ENCODE data around the gene MSL2.
"Not testable (repeated sequence)": the region's sequence is repeated elsewhere in the genome, so short reads cannot be mapped to it uniquely, and the experiment has no call there.

The MSL2 gene

GRCh38 chr3:136135039-136135802 is 60.9 kb downstream of the MSL2 start:
- no peak for DNase-seq (ENCODE audit: insufficient read length, low spot score)
- FAIRE-seq: no peak
- no peak for TF ChIP-seq PAX5 (IDR thresholded peaks at IDR 0.05; ENCODE audit: insufficient read depth, low read length, severe bottlenecking)
- no peak for TF ChIP-seq TAF1 (IDR thresholded peaks at IDR 0.05; ENCODE audit: low read depth, low read length)
- TF ChIP-seq SPI1 (IDR thresholded peaks at IDR 0.05; ENCODE audit: low read depth, low read length): no peak
- TF ChIP-seq POLR2AphosphoS5 (IDR thresholded peaks at IDR 0.05; ENCODE audit: low read depth, low read length): no peak

GRCh38 chr3:136134091-136134490 is 62.0 kb downstream of the MSL2 start:
- no peak for FAIRE-seq
- TF ChIP-seq SPI1 (IDR thresholded peaks at IDR 0.05; ENCODE audit: low read depth, low read length) (no peak), POU2F2 (IDR thresholded peaks at IDR 0.05; ENCODE audit: low read depth, low read length) (no peak), POLR2AphosphoS5 (IDR thresholded peaks at IDR 0.05; ENCODE audit: low read depth, low read length) (no peak)
- DNase-seq (ENCODE audit: insufficient read length, low spot score): no peak

GRCh38 chr3:136131647-136132046 is 64.5 kb downstream of the MSL2 start:
- not testable (repeated sequence) for DNase-seq (ENCODE audit: insufficient read length, low spot score); FAIRE-seq

- FAIRE-seq (peak; percentile 63), DNase-seq (ENCODE audit: insufficient read length, low spot score) (no peak)
- TF ChIP-seq SPI1 (IDR thresholded peaks at IDR 0.05; ENCODE audit: low read depth, low read length) (no peak), POLR2A (IDR thresholded peaks at IDR 0.05; ENCODE audit: low read depth, low read length) (no peak), TAF1 (IDR thresholded peaks at IDR 0.05; ENCODE audit: low read depth, low read length) (no peak), POU2F2 (IDR thresholded peaks at IDR 0.05; ENCODE audit: low read depth, low read length) (peak; percentile 49; the same call in 1 of the 2 replicates)
Measured at GRCh38 chr3:136122006-136122405, 74.1 kb downstream of the MSL2 start.

GRCh38 chr3:136120373-136121348 is 75.5 kb downstream of the MSL2 start:
- TF ChIP-seq POU2F2 (IDR thresholded peaks at IDR 0.05; ENCODE audit: low read depth, low read length) (0 out of 2 replicates have a peak, but pooled peaks have one; percentile 34), PAX5 (IDR thresholded peaks at IDR 0.05; ENCODE audit: insufficient read depth, low read length, severe bottlenecking) (no peak)
- DNase-seq (ENCODE audit: insufficient read length, low spot score) (no peak), FAIRE-seq (peak; percentile 5)

- DNase-seq (ENCODE audit: insufficient read length, low spot score); FAIRE-seq: not testable (repeated sequence)
Measured at GRCh38 chr3:136119783-136120182, 76.4 kb downstream of the MSL2 start.

GRCh38 chr3:136119332-136119731 is 76.8 kb downstream of the MSL2 start:
- FAIRE-seq: not testable (repeated sequence)

GRCh38 chr3:136114421-136114820 is 81.7 kb downstream of the MSL2 start:
- TF ChIP-seq PAX5 (IDR thresholded peaks at IDR 0.05; ENCODE audit: insufficient read depth, low read length, severe bottlenecking) (no peak), POU2F2 (IDR thresholded peaks at IDR 0.05; ENCODE audit: low read depth, low read length) (no peak), SPI1 (IDR thresholded peaks at IDR 0.05; ENCODE audit: low read depth, low read length) (no peak), POLR2A (IDR thresholded peaks at IDR 0.05; ENCODE audit: low read depth, low read length) (no peak)
- no peak for DNase-seq (ENCODE audit: insufficient read length, low spot score)
- no peak for FAIRE-seq

More at GRCh38 chr3:136119332-136119731, 76.8 kb downstream of the MSL2 start:
- not testable (repeated sequence) for DNase-seq (ENCODE audit: insufficient read length, low spot score)

- FAIRE-seq: no peak
Measured at GRCh38 chr3:136110481-136110880, 85.7 kb downstream of the MSL2 start.

GRCh38 chr3:136109499-136109898 is 86.6 kb downstream of the MSL2 start:
- peak; percentile 8 for DNase-seq (ENCODE audit: insufficient read length, low spot score)
- TF ChIP-seq PAX5 (IDR thresholded peaks at IDR 0.05; ENCODE audit: insufficient read depth, low read length, severe bottlenecking) (no peak), SPI1 (IDR thresholded peaks at IDR 0.05; ENCODE audit: low read depth, low read length) (no peak), POU2F2 (IDR thresholded peaks at IDR 0.05; ENCODE audit: low read depth, low read length) (no peak), POLR2AphosphoS5 (IDR thresholded peaks at IDR 0.05; ENCODE audit: low read depth, low read length) (no peak), POLR2A (IDR thresholded peaks at IDR 0.05; ENCODE audit: low read depth, low read length) (no peak), TAF1 (IDR thresholded peaks at IDR 0.05; ENCODE audit: low read depth, low read length) (no peak)
- FAIRE-seq: no peak

More at GRCh38 chr3:136110481-136110880, 85.7 kb downstream of the MSL2 start:
- no peak for DNase-seq (ENCODE audit: insufficient read length, low spot score)
- no peak for TF ChIP-seq POLR2AphosphoS5 (IDR thresholded peaks at IDR 0.05; ENCODE audit: low read depth, low read length)

GRCh38 chr3:136106101-136106500 is 90.0 kb downstream of the MSL2 start:
- DNase-seq (ENCODE audit: insufficient read length, low spot score) (no peak), FAIRE-seq (no peak)
- TF ChIP-seq POLR2AphosphoS5 (IDR thresholded peaks at IDR 0.05; ENCODE audit: low read depth, low read length): no peak
- no peak for TF ChIP-seq PAX5 (IDR thresholded peaks at IDR 0.05; ENCODE audit: insufficient read depth, low read length, severe bottlenecking)
- TF ChIP-seq SPI1 (IDR thresholded peaks at IDR 0.05; ENCODE audit: low read depth, low read length): no peak
- no peak for TF ChIP-seq POLR2A (IDR thresholded peaks at IDR 0.05; ENCODE audit: low read depth, low read length)
- no peak for TF ChIP-seq POU2F2 (IDR thresholded peaks at IDR 0.05; ENCODE audit: low read depth, low read length)
- no peak for TF ChIP-seq TAF1 (IDR thresholded peaks at IDR 0.05; ENCODE audit: low read depth, low read length)

Data from GM12891 (cell line).